NCI-H446 (cell line): Measurements from ENCODE around the gene EIF3D.

Source experiments
- DNase-seq, 2 experiments: peaks; one replicate each; lab custom pipeline; 2025; lab: John Stamatoyannopoulos, UW

The EIF3D gene

DNA sequence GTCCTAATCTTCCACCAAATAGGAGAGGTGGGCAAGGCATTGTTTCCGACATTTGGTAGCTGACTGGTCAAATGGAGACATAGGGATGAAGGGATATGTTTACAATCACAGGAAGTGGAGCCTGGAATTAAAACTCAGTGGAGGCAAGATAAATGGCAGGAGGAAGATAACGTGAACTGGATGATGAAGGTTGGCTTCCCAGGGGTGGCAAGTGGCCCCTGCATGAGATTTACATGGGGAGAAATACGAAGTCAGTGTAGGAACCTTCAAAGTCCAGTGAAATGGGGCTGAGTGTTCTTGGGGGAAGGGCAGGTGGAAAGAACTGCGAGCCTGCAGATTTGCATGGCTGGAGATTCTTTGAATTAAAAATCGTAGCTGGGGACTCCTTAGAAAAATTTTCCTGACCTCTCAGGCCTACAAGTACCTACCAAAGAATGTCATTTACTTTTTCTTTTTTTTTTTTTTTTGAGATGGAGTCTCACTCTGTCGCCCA, 21.4 kb downstream of the EIF3D start:
- DNase-seq, result no peak

DNA sequence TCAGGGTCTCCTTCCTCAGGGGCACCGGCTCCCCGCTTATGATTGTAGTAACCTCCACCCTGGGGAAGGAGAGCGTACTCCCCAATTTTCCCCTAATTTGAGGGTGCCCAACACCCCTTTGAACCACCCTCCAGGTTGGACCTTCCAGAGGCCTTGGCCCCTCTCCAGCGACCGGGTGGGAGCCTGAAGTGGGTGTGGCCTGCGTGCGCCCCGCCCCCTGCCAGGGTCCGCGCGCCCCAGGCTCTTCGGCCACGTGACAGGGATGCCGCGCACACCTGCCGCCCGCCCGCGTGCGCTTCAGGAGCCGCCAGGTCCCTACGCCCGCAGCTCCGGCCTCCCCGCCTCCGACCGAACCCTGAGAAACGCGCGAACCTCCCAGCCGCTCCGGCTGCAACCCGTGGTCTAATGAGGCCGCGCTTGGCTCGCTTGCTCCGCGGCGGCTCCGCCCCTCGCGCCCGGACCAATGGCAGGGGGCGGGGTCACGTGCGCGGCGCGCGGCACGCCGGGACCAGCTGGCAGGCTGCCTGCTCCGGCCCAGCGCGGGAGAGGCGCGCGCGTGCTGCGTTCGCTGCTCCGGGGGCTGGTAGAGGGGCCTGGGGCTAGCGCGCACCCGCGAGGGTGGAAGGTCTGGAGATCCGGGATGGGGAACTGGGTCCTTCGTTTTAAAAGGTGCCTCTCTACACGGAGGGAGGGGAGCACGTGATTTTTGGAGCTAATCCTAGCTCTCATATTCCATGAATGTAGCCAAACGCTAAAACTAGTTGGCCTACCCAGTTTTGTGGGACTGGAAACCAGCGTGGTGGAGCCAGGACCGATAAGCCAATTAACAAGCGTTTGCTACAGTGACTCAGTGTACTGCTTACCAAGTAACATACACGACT, 22.1 kb downstream of the EIF3D start, which contains the start of gene FOXRED2:
Gene FOXRED2, minus strand, starts transcription at position 404 of the 881 bp plus-strand sequence. CDS start 618 bp downstream, outside the sequence.
- DNase-seq, result peak; percentile 62 to 93

DNA sequence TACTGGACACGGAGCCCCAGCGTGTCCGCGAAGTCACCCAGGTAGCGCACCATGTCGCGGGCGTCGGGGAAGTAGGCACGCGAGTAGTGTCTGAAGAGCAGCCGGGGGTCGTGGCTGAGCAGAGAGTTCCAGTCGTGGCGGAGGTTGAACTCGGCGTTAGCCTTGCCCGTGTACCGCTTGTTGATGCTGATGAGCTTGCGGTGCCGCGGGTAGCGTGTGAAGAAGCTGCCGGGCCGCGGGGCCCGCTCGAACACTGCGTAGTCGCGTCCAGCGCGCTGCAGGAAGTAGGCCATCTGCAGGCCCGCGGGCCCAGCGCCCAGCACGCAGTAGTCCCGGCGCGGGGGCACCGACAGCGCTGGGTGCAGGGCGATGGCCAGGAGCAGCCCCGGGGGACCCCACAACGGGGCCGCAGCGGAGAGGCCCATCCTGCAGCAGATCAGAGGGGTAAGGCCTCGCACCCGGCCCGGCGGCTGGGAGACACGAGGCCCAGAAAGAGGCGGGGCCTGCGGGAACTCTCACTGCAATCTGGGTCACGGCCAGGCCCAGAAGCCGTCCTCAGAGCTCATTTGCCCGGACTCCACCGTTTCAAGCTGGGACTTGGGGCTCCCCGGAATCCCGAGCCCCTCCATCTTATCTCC, 22.8 kb downstream of the EIF3D start:
- DNase-seq, result peak in 1 of 2 experiments; percentile 45

DNA sequence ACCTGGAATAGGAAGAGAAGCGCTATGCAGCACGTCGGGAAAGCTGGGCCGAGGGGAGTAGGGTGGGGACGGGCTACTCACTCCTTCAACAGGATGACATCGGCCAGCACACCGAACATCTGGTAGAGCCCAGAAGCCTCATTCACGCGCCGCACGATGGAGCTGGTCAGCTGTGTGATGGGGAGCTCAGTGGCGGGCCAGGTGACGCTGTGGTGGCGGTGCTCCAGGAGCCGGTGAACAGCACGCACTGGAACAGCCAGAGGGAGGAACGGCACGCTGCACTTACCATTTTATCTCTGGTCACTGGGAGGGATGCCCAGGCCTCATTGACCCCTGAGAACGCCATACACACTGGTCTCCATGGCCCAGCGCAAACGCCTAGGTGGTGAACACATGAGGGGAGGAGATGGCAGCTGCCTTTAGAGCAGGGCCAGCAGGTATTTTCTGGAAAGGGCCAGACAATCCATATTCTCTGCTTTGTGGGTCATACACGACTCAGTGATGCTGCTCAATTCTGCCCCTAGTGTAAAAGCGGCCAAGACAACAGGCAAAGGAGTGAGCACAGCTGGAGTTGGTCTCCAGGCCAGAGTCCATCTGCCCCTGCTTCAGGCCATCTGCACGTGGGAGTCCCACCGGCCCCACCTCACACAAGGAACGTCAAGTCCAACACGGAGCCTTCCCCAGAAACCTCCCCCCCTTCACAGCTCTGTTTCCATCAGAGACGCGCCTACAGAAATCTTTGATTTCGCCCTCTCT, 30.9 kb downstream of the EIF3D start:
- no peak for DNase-seq

DNA sequence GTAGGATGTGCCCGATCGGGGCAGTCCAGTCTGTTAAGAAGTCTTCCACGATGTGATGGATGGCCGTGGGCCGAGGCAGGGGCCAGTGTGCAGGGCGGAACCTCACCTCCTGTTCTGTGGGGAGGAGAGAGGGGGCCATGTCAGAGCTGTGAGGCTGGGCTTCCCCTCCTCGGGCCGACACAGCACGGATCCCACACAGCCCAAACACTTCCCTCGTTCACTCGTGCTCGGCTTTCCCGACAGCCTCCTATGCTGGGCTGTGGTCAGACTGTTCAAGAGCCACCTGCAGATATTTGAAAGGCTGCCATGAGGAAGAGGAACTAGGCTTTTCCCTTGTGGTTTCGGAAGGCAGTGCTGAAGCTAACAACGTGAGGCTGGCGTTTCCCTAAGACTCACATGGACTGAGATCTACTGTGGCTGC, 35.3 kb downstream of the EIF3D start:
- DNase-seq, result no peak

DNA sequence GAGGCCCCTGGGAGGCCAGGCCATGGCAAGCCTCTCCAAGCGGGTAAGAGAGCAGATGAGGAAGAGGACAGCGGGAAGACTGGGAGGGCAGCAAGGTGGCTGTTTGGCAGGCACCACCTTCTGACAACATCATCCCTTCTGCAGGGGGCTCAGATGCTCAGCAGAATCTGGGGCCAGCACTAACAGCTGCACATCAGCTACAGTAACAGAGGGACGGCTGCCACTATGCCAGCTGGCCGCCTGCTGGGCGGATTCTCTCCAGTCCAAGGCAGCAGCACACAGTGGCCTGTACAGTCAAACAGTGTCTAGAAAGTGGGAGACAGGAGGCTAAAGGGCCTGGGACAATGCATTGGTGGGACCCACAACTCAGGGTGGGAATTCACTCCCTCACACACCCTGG, 36.9 kb downstream of the EIF3D start:
- no peak for DNase-seq

DNA sequence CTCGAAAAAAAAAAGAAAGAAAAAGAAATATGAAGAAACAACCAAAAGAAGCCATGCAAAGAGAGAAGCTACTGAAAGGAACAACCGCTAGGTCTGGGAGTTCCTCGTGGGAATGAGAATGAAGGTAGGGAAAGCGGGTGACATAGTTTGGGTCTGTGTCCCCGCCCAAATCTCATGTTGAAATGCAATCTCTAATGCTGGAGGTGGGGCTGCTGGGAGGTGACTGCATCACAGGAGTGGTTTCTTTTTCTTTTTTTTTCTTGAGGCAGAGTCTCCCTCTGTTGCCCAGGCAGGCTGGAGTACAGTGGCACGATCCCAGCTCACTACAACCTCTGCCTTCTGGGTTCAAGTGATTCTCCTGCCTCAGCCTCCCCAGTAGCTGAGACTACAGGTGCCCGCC, 37.8 kb downstream of the EIF3D start:
- no peak for DNase-seq

DNA sequence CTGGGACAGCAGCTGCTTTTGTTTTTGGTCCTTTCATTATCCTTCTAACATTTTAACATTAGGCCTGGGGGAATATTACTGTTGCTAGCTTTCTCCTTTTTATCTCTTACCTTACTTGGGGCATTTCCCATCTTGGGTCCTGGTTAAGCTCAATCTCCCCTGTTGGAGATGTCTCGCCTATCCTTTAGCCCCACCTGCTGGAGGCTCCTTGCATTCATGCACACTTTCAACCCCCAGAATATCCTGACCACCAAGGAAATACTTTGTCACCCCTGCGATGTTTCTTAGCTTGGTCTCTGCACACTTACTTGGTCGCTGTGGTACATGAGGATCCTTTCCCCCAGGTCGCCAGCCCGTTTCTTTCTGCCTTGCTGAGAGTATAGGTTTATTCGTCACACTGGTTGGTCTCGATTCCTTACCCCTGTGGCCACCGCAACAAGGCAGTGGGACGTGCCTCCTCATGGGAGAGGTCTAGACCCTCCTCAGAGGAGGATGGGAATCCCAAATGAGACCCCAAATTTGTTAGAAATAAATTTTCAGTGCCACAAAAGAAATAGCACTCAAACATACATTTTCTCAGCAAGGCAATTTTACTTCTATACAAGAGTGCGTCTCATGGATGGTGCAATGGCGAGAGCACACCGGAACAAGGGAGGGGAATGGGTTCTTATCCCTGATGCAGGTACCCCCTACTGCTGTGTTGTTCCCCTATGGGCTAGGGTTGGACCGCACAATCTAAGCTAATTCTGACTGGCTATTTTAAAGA, 42.2 kb downstream of the EIF3D start:
- peak in 1 of 2 experiments; percentile 18 for DNase-seq

DNA sequence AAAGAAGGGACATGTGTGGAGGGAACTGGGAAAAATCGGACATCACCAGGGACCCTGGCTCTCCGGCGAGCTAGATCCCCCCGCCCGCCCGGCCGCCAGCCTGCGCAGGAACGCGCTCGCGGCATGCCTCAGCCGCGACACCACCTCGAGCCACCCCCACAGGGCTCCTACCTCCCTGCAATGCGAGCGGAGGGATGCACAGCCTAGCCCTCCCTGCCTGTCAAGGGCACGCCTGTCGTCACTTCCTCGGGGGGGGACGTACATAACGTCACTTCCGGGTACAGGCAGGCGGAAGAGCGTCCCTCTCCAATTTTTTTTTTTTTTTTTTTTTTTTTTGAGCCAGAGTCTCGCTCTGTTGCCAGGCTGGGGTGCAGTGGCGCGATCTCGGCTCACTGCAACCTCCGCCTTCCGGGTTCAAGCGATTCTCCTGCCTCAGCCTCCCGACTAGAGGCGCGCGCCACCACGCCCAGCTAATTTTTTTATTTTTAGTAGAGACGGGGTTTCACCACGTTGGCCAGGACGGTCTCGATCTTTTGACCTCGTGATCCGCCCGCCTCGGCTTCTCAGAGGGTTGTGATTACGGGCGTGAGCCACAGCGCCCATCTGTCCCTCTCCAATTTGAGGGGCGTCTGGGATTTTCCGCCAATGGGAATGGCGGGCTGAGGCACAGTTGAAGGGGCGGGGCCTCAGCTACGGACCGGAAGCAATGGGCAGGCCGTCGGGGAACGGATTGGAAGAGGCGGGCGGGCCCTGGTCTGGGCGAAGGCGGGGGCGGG, 47.4 kb downstream of the EIF3D start, which contains the start of gene TXN2:
Gene TXN2, minus strand, starts transcription at position 248 of the 776 bp plus-strand sequence. CDS start 803 bp downstream, outside the sequence.
- DNase-seq, result peak; percentile 92 to 96

DNA sequence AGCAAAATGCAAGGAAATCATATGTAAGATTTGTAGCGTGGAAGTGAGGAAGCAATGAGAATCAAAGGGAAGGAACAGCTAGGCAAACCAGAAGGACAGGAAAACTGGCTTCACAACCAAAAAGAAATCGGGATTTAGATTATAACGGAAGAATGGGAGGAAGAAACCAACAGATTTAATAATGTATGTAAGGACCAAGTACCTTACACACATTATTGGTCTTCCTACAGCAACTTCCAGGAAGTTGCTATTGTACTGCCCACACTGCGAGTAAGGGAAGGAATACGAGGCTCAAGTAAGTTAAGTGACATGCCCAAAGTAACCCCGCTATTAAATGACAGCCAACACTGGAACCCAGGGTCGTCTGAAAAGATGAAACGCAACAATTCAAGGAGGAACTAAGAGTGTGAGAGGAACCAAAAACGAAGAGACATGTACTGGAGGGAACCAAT, 48.0 kb downstream of the EIF3D start:
- no peak for DNase-seq

DNA sequence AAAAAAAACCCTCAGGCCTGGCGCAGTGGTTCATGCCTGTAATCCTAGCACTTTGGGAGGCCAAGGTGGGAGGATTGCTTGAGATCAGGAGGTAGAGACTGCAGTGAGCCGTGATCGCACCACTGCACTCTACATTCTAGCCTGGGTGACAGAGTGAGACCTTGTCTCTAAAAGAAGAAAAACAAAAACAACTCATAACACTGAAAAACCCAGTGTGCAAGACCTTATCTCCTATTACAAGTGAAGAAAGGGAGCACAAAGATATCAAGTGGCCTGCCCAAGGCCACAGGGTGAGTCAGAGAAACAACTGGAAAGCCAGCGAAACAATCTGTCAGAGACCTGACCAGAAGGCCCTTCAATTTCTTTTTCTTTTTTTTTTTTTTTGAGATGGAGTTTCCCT, 50.0 kb downstream of the EIF3D start:
- DNase-seq, result no peak

DNA sequence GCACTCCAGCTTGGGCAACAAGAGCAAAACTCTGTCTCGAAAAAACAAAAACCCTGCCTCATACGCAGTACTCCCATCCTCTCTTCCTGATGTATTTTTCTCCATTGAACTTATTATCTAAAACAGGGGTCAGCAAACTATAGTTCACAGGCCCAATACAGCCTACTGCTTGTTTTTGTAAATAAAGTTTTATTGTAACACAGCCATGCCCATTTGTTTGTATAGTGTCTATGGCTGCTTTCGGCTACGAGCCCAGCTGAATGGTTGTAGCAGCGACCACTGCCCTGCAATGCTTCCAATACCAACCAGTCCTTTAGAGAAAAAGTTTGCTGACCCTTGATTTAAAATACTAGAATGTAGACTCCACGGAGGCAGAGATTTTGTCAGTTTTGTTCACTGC, 53.6 kb downstream of the EIF3D start:
- DNase-seq, result no peak

DNA sequence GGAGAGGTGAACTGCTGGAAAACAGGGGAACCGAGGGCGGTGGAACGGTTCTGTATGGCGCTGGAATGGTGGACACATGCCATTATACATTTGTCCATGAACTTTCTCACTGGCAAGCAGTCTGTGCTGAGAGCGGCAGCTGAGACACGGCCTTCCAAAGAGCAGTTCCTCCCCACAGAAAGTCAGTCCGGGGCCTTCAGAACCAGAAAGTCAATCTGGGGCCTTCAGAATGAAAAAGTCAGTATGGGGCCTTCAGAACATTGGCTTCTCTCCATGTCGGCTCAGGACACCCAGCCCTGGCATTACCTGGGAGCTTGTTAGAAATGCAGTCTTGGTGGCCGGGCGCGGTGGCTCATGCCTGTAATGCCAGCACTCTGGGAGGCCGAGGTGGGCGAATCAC, 56.3 kb downstream of the EIF3D start:
- DNase-seq, result no peak

DNA sequence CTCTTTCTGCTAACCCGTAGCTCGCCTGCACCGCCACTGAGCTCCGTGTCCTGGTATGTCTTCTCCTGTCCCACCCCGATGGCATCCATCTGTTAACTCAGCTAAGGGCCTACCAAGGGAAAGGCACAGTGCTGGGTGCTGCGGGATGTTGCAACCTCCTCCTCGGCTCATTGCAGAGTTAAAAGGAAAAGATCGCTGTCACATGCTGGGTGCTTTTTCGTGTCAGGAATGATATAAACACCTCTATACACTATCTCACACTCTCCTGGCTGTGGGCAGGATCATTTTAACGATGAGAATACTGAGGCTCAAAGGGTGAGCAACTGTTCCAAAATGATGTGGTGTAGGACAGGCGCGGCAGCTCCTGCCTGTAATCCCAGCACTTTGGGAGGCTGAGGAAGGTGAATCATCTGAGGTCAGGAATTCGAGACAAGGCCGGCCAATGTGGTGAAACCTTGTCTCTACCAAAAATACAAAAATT, 57.6 kb downstream of the EIF3D start:
- DNase-seq, result no peak

DNA sequence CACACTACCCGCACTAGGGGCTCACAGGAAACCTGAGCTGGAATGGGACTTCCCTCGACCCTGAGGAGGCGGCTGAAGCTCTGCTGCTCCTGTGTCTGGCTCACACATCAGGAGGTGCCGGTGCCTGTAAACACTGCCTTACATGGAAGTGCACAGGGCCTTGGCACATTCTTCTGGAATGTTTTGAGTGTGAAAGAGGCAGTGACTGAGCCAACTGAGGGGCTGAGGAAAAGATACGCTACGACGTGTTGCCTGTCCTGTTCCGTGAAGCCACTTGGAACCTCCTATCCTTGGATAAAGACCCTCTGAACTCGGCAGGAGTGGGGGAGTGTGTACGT, 58.0 kb downstream of the EIF3D start:
- DNase-seq, result no peak

DNA sequence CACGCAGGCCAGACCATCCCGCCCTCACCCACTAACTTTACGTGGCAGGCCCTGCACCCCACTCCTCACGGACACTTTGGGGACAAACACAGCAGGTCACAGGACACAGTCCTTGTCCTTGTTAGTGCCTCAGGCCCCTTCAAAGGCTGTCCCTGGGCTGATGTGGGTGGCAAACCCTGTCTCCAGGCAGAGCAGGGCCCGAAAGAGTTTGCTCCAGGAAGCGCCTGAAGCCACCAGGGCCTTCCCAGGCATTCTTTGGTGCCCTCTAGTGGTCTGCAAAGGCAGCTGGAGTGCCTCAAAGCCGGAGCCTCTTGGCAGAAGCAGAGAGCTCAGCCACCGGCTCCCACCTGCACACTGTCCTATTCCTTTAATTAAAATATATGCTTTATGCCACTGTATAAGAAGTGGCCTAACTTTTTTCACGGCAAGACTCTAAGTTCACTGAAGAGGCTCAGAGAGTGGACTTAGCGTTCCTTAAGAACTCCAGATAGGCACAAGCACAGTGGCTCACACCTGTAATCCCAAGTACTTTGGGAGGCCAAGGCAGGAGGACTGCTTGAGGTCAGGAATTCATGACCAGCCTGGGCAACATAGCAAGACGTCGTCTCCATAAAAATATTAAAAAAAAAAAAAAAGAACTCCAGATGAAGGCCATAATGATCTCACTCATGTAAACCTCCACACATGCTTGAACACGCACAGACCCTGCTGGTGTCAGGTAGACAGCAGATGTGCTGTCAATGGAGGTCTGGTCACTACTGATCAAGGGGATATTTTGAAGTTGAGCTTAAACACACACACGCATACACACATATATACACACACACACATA, 58.6 kb downstream of the EIF3D start:
- peak in 1 of 2 experiments; percentile 85 for DNase-seq

DNA sequence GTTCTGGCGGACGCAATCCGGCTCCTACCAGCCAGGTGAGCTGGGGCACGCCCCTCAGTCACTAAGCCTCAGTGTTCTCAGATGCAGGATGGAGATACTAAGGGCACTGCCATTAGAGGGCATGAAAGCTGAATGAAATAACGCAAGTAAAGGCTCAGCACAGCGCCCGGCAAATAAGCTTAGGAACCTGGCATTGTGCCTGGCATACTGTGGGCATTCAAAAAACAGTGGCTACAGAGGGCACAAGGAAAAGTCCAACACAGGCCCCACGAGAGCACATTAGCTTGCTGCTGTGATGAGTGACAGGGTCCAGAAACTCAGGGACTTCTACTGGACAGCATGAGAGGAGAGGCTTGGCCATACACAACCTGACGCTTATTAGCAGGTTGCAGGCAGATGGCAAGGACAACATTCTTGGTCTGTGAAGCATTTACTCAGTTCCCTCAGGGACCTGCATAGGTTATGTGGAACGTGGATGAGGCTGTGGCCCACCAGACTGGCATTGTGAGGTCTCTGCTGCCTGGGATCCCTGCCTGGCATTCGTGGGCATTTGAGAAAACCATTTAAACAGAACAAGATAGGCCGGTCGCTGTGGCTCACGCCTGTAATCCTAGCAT, 59.8 kb downstream of the EIF3D start:
- no peak for DNase-seq

DNA sequence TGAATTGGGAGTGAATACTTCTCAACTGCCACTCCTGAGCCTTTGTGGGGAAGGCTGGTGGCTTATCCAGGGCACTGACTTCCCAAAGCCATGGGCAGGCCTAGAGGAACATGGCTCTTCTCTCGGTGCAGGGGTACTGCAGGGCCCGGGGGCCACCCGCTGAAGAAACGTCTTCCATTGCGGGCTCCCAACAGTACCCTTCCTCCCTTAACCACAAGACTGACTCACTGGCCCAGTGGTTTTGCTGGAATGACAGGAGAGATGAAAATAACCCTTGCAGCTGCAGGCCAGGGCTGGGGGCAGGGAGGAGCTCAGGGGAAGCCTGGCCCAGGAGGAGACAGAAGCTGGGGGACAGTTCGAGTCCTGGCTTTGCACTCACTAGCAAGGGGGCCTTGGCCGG, 61.0 kb downstream of the EIF3D start:
- no peak for DNase-seq
